ENCODE data around the gene SMIM10L1. TPM values are rescaled to one million over a fixed set of nuclear protein-coding genes. Genes with fewer than 3 reads are reported as not detected.

The SMIM10L1 gene
- total and polyA plus RNA-seq, 5 experiments from 2014 or later: 7.6 to 14.5 (median 13.4) TPM

GRCh38 chr12:11154400-11154925 is 16.5 kb upstream of the SMIM10L1 start:
- Mint-ChIP-seq H3K4me1 (peaks cover 5 to 26% (median 23%) of the 10 kb centered on the region in 4 donors), H3K4me3 (no peak overlapping the region), H3K27me3 (no peaks in the 10 kb centered on the region), H3K36me3 (peaks cover 19 to 53% (median 37%) of the 10 kb centered on the region in 3 donors), H3K27ac (no peak overlapping the region), H3K9me3 (peaks cover 0 to 37% (median 10%) of the 10 kb centered on the region in 9 donors)
- DNase-seq (no peak), ATAC-seq (no peak)
- POLR2A ChIA-PET: no interaction called here

- Mint-ChIP-seq H3K36me3 (peaks cover 16 to 68% (median 48%) of the 10 kb centered on the region in 3 donors), H3K27ac (no peak overlapping the region)
- POLR2A ChIA-PET: interaction anchor here (0.8 kb wide), 1 partner anchor 13 kb away, joined by 3 read pairs; no protein-coding TSS in a partner anchor
Measured at GRCh38 chr12:11158885-11159444, 12.0 kb upstream of the SMIM10L1 start.

GRCh38 chr12:11162502-11162901 is 8.5 kb upstream of the SMIM10L1 start:
- peaks cover 0 to 6% (median 0%) of the 10 kb centered on the region in 9 donors for H3K9me3 Mint-ChIP-seq
- POLR2A ChIA-PET: interaction anchor here (0.7 kb wide), 1 partner anchor 9 kb away, joined by 3 read pairs; the partner anchor contains the start of gene SMIM10L1
- ATAC-seq (no peak), DNase-seq (no peak)
- no peak overlapping the region for H3K4me3 Mint-ChIP-seq
- no peak overlapping the region for H3K27ac Mint-ChIP-seq
- peaks cover 20 to 77% (median 40%) of the 10 kb centered on the region in 3 donors for H3K36me3 Mint-ChIP-seq
- H3K4me1 Mint-ChIP-seq: peaks cover 34 to 78% (median 67%) of the 10 kb centered on the region in 4 donors
- no peaks in the 10 kb centered on the region for H3K27me3 Mint-ChIP-seq

More at GRCh38 chr12:11158885-11159444, 12.0 kb upstream of the SMIM10L1 start:
- no peak overlapping the region for H3K4me3 Mint-ChIP-seq
- DNase-seq (no peak), ATAC-seq (no peak)
- peaks cover 0 to 28% (median 10%) of the 10 kb centered on the region in 9 donors for H3K9me3 Mint-ChIP-seq
- H3K4me1 Mint-ChIP-seq: peaks cover 16 to 52% (median 40%) of the 10 kb centered on the region in 4 donors
- no peaks in the 10 kb centered on the region for H3K27me3 Mint-ChIP-seq

- POLR2A ChIA-PET: interaction anchor here (1.5 kb wide), 1 partner anchor 7 kb away, joined by 4 read pairs; no protein-coding TSS in a partner anchor
- ATAC-seq (no peak), DNase-seq (no peak)
- H3K27ac Mint-ChIP-seq: no peak overlapping the region
- no peak overlapping the region for H3K4me3 Mint-ChIP-seq
- peaks cover 44 to 89% (median 79%) of the 10 kb centered on the region in 4 donors for H3K4me1 Mint-ChIP-seq
- no peaks in the 10 kb centered on the region for H3K27me3 Mint-ChIP-seq
- peaks cover 24 to 82% (median 44%) of the 10 kb centered on the region in 3 donors for H3K36me3 Mint-ChIP-seq
- no peaks in the 10 kb centered on the region for H3K9me3 Mint-ChIP-seq
Measured at GRCh38 chr12:11164384-11164783, 6.6 kb upstream of the SMIM10L1 start.

GRCh38 chr12:11166300-11166699 is 4.7 kb upstream of the SMIM10L1 start:
- peak overlapping the region in 2 of 10 donors; percentile 5 to 44 for H3K4me3 Mint-ChIP-seq
- no peaks in the 10 kb centered on the region for H3K9me3 Mint-ChIP-seq
- DNase-seq (no peak), ATAC-seq (no peak)
- H3K27me3 Mint-ChIP-seq: no peaks in the 10 kb centered on the region
- peak overlapping the region in 2 of 10 donors; percentile 17 to 82 for H3K27ac Mint-ChIP-seq
- POLR2A ChIA-PET: no interaction called here
- peaks cover 44 to 91% (median 80%) of the 10 kb centered on the region in 4 donors for H3K4me1 Mint-ChIP-seq
- peaks cover 25 to 72% (median 37%) of the 10 kb centered on the region in 3 donors for H3K36me3 Mint-ChIP-seq

GRCh38 chr12:11170810-11171144 is 217 bp upstream of the SMIM10L1 start:
- peaks cover 18 to 56% (median 28%) of the 10 kb centered on the region in 3 donors for H3K36me3 Mint-ChIP-seq
- ATAC-seq: no peak

GRCh38 chr12:11171969-11172675 is 1.1 kb downstream of the SMIM10L1 start:
- H3K4me1 Mint-ChIP-seq: peaks cover 30 to 74% (median 60%) of the 10 kb centered on the region in 4 donors
- POLR2A ChIA-PET: interaction anchor here (0.5 to 1.8 kb wide), 9 partner anchors 9 to 1140 kb away, joined by 3 to 16 read pairs (median 3); partner anchors contain the start of gene MAGOHB
- DNase-seq (no peak), ATAC-seq (no peak)
- peak overlapping the region; percentile 98 to 100 (median 99) for H3K27ac Mint-ChIP-seq
- H3K36me3 Mint-ChIP-seq: peaks cover 13 to 52% (median 32%) of the 10 kb centered on the region in 3 donors
- H3K4me3 Mint-ChIP-seq: peak overlapping the region; percentile 95 to 100 (median 98)
- H3K27me3 Mint-ChIP-seq: no peaks in the 10 kb centered on the region
- no peaks in the 10 kb centered on the region for H3K9me3 Mint-ChIP-seq

More at GRCh38 chr12:11170810-11171144, 217 bp upstream of the SMIM10L1 start:
- DNase-seq: no peak
- Mint-ChIP-seq H3K9me3 (no peaks in the 10 kb centered on the region), H3K27me3 (no peaks in the 10 kb centered on the region), H3K27ac (peak overlapping the region; percentile 58 to 99 (median 98)), H3K4me3 (peak overlapping the region; percentile 95 to 100 (median 98)), H3K4me1 (peaks cover 34 to 83% (median 73%) of the 10 kb centered on the region in 4 donors)
- POLR2A ChIA-PET: interaction anchor here (0.7 to 1.8 kb wide), 7 partner anchors 39 to 612 kb away, joined by 3 to 16 read pairs (median 3); partner anchors contain the start of gene MAGOHB

GRCh38 chr12:11174022-11174421 is 3.0 kb downstream of the SMIM10L1 start:
- H3K4me1 Mint-ChIP-seq: peaks cover 23 to 55% (median 44%) of the 10 kb centered on the region in 4 donors
- DNase-seq (no peak), ATAC-seq (no peak)
- POLR2A ChIA-PET: no interaction called here
- peaks cover 9 to 39% (median 28%) of the 10 kb centered on the region in 3 donors for H3K36me3 Mint-ChIP-seq
- no peaks in the 10 kb centered on the region for H3K9me3 Mint-ChIP-seq
- no peak overlapping the region for H3K4me3 Mint-ChIP-seq
- no peaks in the 10 kb centered on the region for H3K27me3 Mint-ChIP-seq
- no peak overlapping the region for H3K27ac Mint-ChIP-seq

- no peak overlapping the region for H3K4me3 Mint-ChIP-seq
Measured at GRCh38 chr12:11178250-11178649, 7.3 kb downstream of the SMIM10L1 start.

GRCh38 chr12:11182529-11182928 is 11.5 kb downstream of the SMIM10L1 start:
- POLR2A ChIA-PET: no interaction called here
- H3K9me3 Mint-ChIP-seq: no peaks in the 10 kb centered on the region
- DNase-seq: no peak
- H3K36me3 Mint-ChIP-seq: peaks cover 0 to 3% (median 3%) of the 10 kb centered on the region in 3 donors
- no peak overlapping the region for H3K27ac Mint-ChIP-seq
- peaks cover 0 to 2% (median 0%) of the 10 kb centered on the region in 4 donors for H3K4me1 Mint-ChIP-seq
- H3K4me3 Mint-ChIP-seq: no peak overlapping the region
- no peak for ATAC-seq
- H3K27me3 Mint-ChIP-seq: no peaks in the 10 kb centered on the region

More at GRCh38 chr12:11178250-11178649, 7.3 kb downstream of the SMIM10L1 start:
- no peak overlapping the region for H3K27ac Mint-ChIP-seq
- POLR2A ChIA-PET: no interaction called here
- H3K9me3 Mint-ChIP-seq: no peaks in the 10 kb centered on the region
- H3K36me3 Mint-ChIP-seq: peaks cover 0 to 24% (median 22%) of the 10 kb centered on the region in 3 donors
- no peak for ATAC-seq
- no peak for DNase-seq
- peaks cover 6 to 16% (median 10%) of the 10 kb centered on the region in 4 donors for H3K4me1 Mint-ChIP-seq
- no peaks in the 10 kb centered on the region for H3K27me3 Mint-ChIP-seq

GRCh38 chr12:11183011-11183410 is 12.0 kb downstream of the SMIM10L1 start:
- no peaks in the 10 kb centered on the region for H3K9me3 Mint-ChIP-seq
- DNase-seq (no peak), ATAC-seq (no peak)
- no peak overlapping the region for H3K27ac Mint-ChIP-seq
- POLR2A ChIA-PET: no interaction called here
- no peaks in the 10 kb centered on the region for H3K36me3 Mint-ChIP-seq
- no peaks in the 10 kb centered on the region for H3K4me1 Mint-ChIP-seq
- H3K27me3 Mint-ChIP-seq: no peaks in the 10 kb centered on the region
- H3K4me3 Mint-ChIP-seq: no peak overlapping the region

- ATAC-seq (no peak), DNase-seq (no peak)
- Mint-ChIP-seq H3K27ac (peak within 1 kb of the TSS in 1 of 10 donors; percentile 19), H3K27me3 (peaks cover 0 to 4% (median 0%) of the 10 kb centered on the region in 5 donors), H3K4me1 (no peaks in the 10 kb centered on the region), H3K9me3 (no peaks in the 10 kb centered on the region), H3K4me3 (no peak within 1 kb of the TSS), H3K36me3 (peaks cover 0 to 9% (median 0%) of the 10 kb centered on the region in 3 donors)
- POLR2A ChIA-PET: no interaction called here
Measured at GRCh38 chr12:11186837-11187236, 15.8 kb downstream of the SMIM10L1 start, which contains the start of gene TAS2R42. Gene TAS2R42, minus strand, starts transcription at chr12:11186937. Its CDS starts 0 bp downstream, at chr12:11186937.

Data from naive thymus-derived CD8-positive, alpha-beta T cell (primary cell).